ENCODE data around the gene TNFAIP2.

DNA sequence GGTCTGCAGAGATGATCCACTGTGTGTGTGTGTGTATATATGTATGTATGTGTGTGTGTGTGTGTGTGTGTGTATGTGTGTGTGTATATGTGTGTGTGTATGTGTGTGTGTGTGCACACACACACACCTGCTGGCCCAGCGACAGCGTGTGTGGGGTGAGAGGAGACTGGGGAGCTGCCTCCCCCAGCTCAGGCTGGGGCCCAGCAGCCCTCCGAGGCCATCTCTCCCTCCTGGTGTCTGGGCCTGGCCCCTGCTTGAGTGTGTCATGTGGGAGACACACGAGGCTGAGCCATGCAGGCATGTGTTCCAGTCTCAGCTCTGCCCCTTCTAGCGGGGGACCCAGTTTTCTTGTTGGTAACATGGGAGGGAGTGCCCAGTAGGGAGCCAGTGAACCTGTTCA is 10.0 kb upstream of the TNFAIP2 start:
- TF ChIP-seq GLIS3 (CRISPR knock-in tag; IDR thresholded peaks at IDR 0.05) (no peak), RARB (CRISPR knock-in tag; IDR thresholded peaks at IDR 0.05) (no peak), ZNF8 (CRISPR knock-in tag; IDR thresholded peaks at IDR 0.05) (no peak), PPARA (CRISPR knock-in tag; IDR thresholded peaks at IDR 0.05; ENCODE audit: borderline replicate concordance) (no peak), ZNF565 (CRISPR knock-in tag; conservative IDR thresholded peaks at IDR 0.05; ENCODE audit: low read depth) (no peak)
- TF ChIP-seq, protein P1, sequence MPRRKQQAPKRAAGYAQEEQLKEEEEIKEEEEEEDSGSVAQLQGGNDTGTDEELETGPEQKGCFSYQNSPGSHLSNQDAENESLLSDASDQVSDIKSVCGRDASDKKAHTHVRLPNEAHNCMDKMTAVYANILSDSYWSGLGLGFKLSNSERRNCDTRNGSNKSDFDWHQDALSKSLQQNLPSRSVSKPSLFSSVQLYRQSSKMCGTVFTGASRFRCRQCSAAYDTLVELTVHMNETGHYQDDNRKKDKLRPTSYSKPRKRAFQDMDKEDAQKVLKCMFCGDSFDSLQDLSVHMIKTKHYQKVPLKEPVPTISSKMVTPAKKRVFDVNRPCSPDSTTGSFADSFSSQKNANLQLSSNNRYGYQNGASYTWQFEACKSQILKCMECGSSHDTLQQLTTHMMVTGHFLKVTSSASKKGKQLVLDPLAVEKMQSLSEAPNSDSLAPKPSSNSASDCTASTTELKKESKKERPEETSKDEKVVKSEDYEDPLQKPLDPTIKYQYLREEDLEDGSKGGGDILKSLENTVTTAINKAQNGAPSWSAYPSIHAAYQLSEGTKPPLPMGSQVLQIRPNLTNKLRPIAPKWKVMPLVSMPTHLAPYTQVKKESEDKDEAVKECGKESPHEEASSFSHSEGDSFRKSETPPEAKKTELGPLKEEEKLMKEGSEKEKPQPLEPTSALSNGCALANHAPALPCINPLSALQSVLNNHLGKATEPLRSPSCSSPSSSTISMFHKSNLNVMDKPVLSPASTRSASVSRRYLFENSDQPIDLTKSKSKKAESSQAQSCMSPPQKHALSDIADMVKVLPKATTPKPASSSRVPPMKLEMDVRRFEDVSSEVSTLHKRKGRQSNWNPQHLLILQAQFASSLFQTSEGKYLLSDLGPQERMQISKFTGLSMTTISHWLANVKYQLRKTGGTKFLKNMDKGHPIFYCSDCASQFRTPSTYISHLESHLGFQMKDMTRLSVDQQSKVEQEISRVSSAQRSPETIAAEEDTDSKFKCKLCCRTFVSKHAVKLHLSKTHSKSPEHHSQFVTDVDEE (CRISPR knock-in tag; IDR thresholded peaks at IDR 0.05) = no peak
- TF ChIP-seq, protein P2, sequence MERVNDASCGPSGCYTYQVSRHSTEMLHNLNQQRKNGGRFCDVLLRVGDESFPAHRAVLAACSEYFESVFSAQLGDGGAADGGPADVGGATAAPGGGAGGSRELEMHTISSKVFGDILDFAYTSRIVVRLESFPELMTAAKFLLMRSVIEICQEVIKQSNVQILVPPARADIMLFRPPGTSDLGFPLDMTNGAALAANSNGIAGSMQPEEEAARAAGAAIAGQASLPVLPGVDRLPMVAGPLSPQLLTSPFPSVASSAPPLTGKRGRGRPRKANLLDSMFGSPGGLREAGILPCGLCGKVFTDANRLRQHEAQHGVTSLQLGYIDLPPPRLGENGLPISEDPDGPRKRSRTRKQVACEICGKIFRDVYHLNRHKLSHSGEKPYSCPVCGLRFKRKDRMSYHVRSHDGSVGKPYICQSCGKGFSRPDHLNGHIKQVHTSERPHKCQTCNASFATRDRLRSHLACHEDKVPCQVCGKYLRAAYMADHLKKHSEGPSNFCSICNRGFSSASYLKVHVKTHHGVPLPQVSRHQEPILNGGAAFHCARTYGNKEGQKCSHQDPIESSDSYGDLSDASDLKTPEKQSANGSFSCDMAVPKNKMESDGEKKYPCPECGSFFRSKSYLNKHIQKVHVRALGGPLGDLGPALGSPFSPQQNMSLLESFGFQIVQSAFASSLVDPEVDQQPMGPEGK (CRISPR knock-in tag; IDR thresholded peaks at IDR 0.05; ENCODE audit: borderline replicate concordance) = no peak

Measured in SK-N-SH treated with all-trans-retinoic acid at 6 μM for 48 hours (cell line).